ENCODE data around the gene PARD3.

Gene PARD3

GRCh38 chr10:34178756-34179155 is 636.3 kb downstream of the PARD3 start:
- H3K4me2 ChIP-seq: no peak overlapping the region
- H3K27ac ChIP-seq: no peak overlapping the region
- no peak overlapping the region for H3K9ac ChIP-seq
- no peak overlapping the region for H2AFZ ChIP-seq (ENCODE audit: low read depth)
- peaks cover 5% of the 10 kb centered on the region for H3K4me1 ChIP-seq (ENCODE audit: low read depth, poor library complexity, severe bottlenecking)
- H3K36me3 ChIP-seq (ENCODE audit: insufficient read depth): no peaks in the 10 kb centered on the region
- no peak overlapping the region for H3K4me3 ChIP-seq (IDR thresholded peaks at IDR 0.05; ENCODE audit: insufficient read depth, low read depth, low read length)
- H3K27me3 ChIP-seq (ENCODE audit: insufficient read depth, low read depth): no peaks in the 10 kb centered on the region
- no peaks in the 10 kb centered on the region for H4K20me1 ChIP-seq (ENCODE audit: insufficient read depth)
- H3K79me2 ChIP-seq (ENCODE audit: insufficient read depth, low read depth): no peaks in the 10 kb centered on the region
- TF ChIP-seq CTCF (conservative IDR thresholded peaks at IDR 0.05; ENCODE audit: low read depth, low read length): no peak

- no peak overlapping the region for H3K4me2 ChIP-seq
- H2AFZ ChIP-seq (ENCODE audit: low read depth): no peak overlapping the region
- no peaks in the 10 kb centered on the region for H4K20me1 ChIP-seq (ENCODE audit: insufficient read depth)
- H3K27ac ChIP-seq: no peak overlapping the region
- no peaks in the 10 kb centered on the region for H3K79me2 ChIP-seq (ENCODE audit: insufficient read depth, low read depth)
- TF ChIP-seq CTCF (conservative IDR thresholded peaks at IDR 0.05; ENCODE audit: low read depth, low read length): no peak
- H3K4me3 ChIP-seq (IDR thresholded peaks at IDR 0.05; ENCODE audit: insufficient read depth, low read depth, low read length): no peak overlapping the region
- no peak overlapping the region for H3K9ac ChIP-seq
- H3K4me1 ChIP-seq (ENCODE audit: low read depth, poor library complexity, severe bottlenecking): peaks cover 5% of the 10 kb centered on the region
- H3K36me3 ChIP-seq (ENCODE audit: insufficient read depth): no peaks in the 10 kb centered on the region
- H3K27me3 ChIP-seq (ENCODE audit: insufficient read depth, low read depth): no peaks in the 10 kb centered on the region
These were observed 636.9 kb downstream of the PARD3 start for GRCh38 chr10:34178196-34178595.

GRCh38 chr10:34177445-34177844 is 637.7 kb downstream of the PARD3 start:
- Histone ChIP-seq H3K4me1 (ENCODE audit: low read depth, poor library complexity, severe bottlenecking) (peaks cover 5% of the 10 kb centered on the region), H3K27me3 (ENCODE audit: insufficient read depth, low read depth) (no peaks in the 10 kb centered on the region), H2AFZ (ENCODE audit: low read depth) (no peak overlapping the region), H3K4me2 (no peak overlapping the region), H3K36me3 (ENCODE audit: insufficient read depth) (no peaks in the 10 kb centered on the region), H3K27ac (no peak overlapping the region), H3K9ac (no peak overlapping the region), H3K79me2 (ENCODE audit: insufficient read depth, low read depth) (no peaks in the 10 kb centered on the region), H4K20me1 (ENCODE audit: insufficient read depth) (no peaks in the 10 kb centered on the region), H3K4me3 (IDR thresholded peaks at IDR 0.05; ENCODE audit: insufficient read depth, low read depth, low read length) (no peak overlapping the region)
- no peak for TF ChIP-seq CTCF (conservative IDR thresholded peaks at IDR 0.05; ENCODE audit: low read depth, low read length)

GRCh38 chr10:34176351-34176750 is 638.7 kb downstream of the PARD3 start:
- no peak overlapping the region for H3K9ac ChIP-seq
- H3K79me2 ChIP-seq (ENCODE audit: insufficient read depth, low read depth): no peaks in the 10 kb centered on the region
- no peak overlapping the region for H2AFZ ChIP-seq (ENCODE audit: low read depth)
- TF ChIP-seq CTCF (conservative IDR thresholded peaks at IDR 0.05; ENCODE audit: low read depth, low read length): no peak
- no peaks in the 10 kb centered on the region for H4K20me1 ChIP-seq (ENCODE audit: insufficient read depth)
- H3K4me3 ChIP-seq (IDR thresholded peaks at IDR 0.05; ENCODE audit: insufficient read depth, low read depth, low read length): no peak overlapping the region
- H3K36me3 ChIP-seq (ENCODE audit: insufficient read depth): no peaks in the 10 kb centered on the region
- peaks cover under 1% of the 10 kb centered on the region for H3K4me1 ChIP-seq (ENCODE audit: low read depth, poor library complexity, severe bottlenecking)
- H3K4me2 ChIP-seq: no peak overlapping the region
- no peaks in the 10 kb centered on the region for H3K27me3 ChIP-seq (ENCODE audit: insufficient read depth, low read depth)
- H3K27ac ChIP-seq: no peak overlapping the region

All from KMS-11 (cell line).